ENCODE data around the gene FBXW7.

The FBXW7 gene

DNA sequence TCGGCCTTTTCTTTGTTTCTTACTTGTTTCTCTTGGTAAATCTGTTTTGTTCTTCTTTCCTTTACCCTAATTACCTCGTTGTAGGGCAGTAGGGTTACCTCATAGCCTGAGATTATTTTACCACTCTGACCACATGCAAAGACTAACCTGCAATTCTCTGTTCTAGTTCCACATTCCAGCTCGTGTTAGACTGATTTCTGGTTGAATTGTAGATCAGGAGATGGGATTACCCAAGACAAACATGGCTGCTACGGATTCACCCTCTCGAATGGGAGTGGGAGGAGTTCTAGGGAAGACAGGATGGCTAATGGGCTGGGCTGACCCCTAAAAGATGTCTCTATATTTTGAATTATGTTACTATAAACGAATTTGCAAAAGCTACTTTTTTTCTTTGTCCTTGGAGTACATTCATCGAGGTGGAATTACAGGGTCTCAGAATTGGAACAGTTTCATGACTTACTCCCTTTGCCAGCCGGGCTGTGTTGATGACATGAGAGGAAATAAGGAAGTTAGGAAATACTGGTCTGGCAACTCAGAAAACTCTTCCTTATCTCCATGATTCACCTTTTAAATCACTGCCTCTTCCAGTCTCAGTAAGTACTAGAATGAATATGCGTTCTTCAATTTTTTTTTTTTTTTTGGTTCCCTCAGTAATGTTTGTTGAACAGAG lies 36.7 kb upstream of the FBXW7 start:
- H3K4me3 ChIP-seq (ENCODE audit: low read length in 2 of 2): peak overlapping the region in 1 of 2 donors; percentile 51
- no peaks in the 10 kb centered on the region for H3K27me3 ChIP-seq (ENCODE audit: control insufficient read depth in 2 of 2, insufficient read depth in 2 of 2, low read length in 2 of 2)
- peaks cover 4 to 5% of the 10 kb centered on the region in 2 donors for H3K4me1 ChIP-seq (ENCODE audit: control insufficient read depth in 2 of 2, insufficient read depth in 2 of 2, low read length in 2 of 2)
- no peaks in the 10 kb centered on the region for H3K36me3 ChIP-seq (ENCODE audit: control insufficient read depth in 2 of 2, insufficient read depth in 2 of 2, low read length in 2 of 2)
- H3K9me3 ChIP-seq (ENCODE audit: control insufficient read depth in 2 of 2, low read length in 2 of 2): no peaks in the 10 kb centered on the region
- H3K9ac ChIP-seq (ENCODE audit: low read depth in 1 of 2, low read length in 2 of 2): no peak overlapping the region
- peak overlapping the region in 1 of 2 donors; percentile 46 for H3K27ac ChIP-seq (ENCODE audit: low read depth in 2 of 2, low read length in 2 of 2)

DNA sequence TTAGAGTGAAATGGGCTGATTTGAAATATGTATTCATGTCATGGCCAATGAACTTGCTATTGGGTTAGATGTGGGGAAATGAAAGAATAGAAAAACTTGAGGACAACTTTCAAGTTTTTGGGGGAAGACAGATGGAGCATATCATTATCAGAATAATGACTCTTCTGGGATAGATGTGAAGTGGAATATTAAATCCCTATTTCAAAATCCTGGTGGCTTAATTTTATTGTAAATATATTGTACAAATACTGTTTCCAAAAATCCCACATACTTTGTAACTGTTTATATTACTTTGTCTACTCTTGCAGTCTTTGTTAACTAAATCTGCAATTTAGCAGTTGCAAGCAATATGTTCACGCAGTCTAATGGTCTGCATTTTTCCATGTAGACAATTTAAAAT lies 35.9 kb upstream of the FBXW7 start:
- Histone ChIP-seq H3K27ac (ENCODE audit: low read depth in 2 of 2, low read length in 2 of 2) (no peak overlapping the region), H3K36me3 (ENCODE audit: control insufficient read depth in 2 of 2, insufficient read depth in 2 of 2, low read length in 2 of 2) (no peaks in the 10 kb centered on the region), H3K27me3 (ENCODE audit: control insufficient read depth in 2 of 2, insufficient read depth in 2 of 2, low read length in 2 of 2) (no peaks in the 10 kb centered on the region), H3K4me3 (ENCODE audit: low read length in 2 of 2) (no peak overlapping the region), H3K9me3 (ENCODE audit: control insufficient read depth in 2 of 2, low read length in 2 of 2) (no peaks in the 10 kb centered on the region), H3K4me1 (ENCODE audit: control insufficient read depth in 2 of 2, insufficient read depth in 2 of 2, low read length in 2 of 2) (peaks cover 4 to 5% of the 10 kb centered on the region in 2 donors), H3K9ac (ENCODE audit: low read depth in 1 of 2, low read length in 2 of 2) (no peak overlapping the region)

DNA sequence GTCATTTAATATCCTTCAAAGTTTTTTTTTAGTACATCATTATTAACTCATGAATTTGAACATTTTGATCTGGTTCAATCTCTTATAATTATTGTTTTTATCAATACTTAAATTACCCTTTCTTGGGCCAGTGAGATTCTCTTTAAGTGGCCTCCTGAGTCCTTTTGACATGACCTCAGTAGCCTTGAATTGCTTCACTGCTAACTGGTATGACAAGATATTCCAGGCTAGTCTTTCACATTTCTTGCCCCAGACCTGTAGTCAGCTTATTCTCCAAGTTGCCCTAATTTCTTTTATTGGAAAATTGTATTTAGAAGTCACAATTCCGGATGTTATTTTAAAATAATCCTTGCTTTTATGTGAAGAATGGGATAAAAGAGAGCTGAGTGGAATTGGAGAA lies 35.4 kb upstream of the FBXW7 start:
- H3K4me3 ChIP-seq (ENCODE audit: low read length in 2 of 2): no peak overlapping the region
- H3K4me1 ChIP-seq (ENCODE audit: control insufficient read depth in 2 of 2, insufficient read depth in 2 of 2, low read length in 2 of 2): peaks cover 4 to 5% of the 10 kb centered on the region in 2 donors
- no peak overlapping the region for H3K9ac ChIP-seq (ENCODE audit: low read depth in 1 of 2, low read length in 2 of 2)
- no peaks in the 10 kb centered on the region for H3K27me3 ChIP-seq (ENCODE audit: control insufficient read depth in 2 of 2, insufficient read depth in 2 of 2, low read length in 2 of 2)
- H3K36me3 ChIP-seq (ENCODE audit: control insufficient read depth in 2 of 2, insufficient read depth in 2 of 2, low read length in 2 of 2): no peaks in the 10 kb centered on the region
- no peak overlapping the region for H3K27ac ChIP-seq (ENCODE audit: low read depth in 2 of 2, low read length in 2 of 2)
- no peaks in the 10 kb centered on the region for H3K9me3 ChIP-seq (ENCODE audit: control insufficient read depth in 2 of 2, low read length in 2 of 2)

DNA sequence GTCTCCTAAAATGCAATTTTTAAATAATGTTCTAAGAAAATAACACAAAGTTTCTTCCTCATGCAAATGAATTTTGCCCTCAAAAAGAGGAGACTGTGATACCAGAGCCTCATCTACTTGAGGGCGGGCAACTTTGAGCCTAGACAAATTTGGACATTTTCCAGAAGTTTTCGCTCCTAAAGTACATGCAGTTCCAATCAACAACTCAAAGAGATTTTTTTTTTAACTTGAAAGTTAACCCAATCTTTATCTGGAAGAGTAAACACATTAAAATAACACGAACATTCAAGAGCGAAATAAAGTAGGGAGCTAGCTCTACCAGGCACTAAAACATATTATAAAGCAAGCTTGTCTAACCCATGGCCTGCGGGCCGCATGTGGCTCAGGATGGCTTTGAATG lies 29.4 kb upstream of the FBXW7 start:
- Histone ChIP-seq H3K4me1 (ENCODE audit: control insufficient read depth in 2 of 2, insufficient read depth in 2 of 2, low read length in 2 of 2) (no peaks in the 10 kb centered on the region), H3K4me3 (ENCODE audit: low read length in 2 of 2) (no peak overlapping the region), H3K9me3 (ENCODE audit: control insufficient read depth in 2 of 2, low read length in 2 of 2) (no peaks in the 10 kb centered on the region), H3K9ac (ENCODE audit: low read depth in 1 of 2, low read length in 2 of 2) (no peak overlapping the region), H3K27me3 (ENCODE audit: control insufficient read depth in 2 of 2, insufficient read depth in 2 of 2, low read length in 2 of 2) (no peaks in the 10 kb centered on the region), H3K27ac (ENCODE audit: low read depth in 2 of 2, low read length in 2 of 2) (no peak overlapping the region), H3K36me3 (ENCODE audit: control insufficient read depth in 2 of 2, insufficient read depth in 2 of 2, low read length in 2 of 2) (no peaks in the 10 kb centered on the region)

DNA sequence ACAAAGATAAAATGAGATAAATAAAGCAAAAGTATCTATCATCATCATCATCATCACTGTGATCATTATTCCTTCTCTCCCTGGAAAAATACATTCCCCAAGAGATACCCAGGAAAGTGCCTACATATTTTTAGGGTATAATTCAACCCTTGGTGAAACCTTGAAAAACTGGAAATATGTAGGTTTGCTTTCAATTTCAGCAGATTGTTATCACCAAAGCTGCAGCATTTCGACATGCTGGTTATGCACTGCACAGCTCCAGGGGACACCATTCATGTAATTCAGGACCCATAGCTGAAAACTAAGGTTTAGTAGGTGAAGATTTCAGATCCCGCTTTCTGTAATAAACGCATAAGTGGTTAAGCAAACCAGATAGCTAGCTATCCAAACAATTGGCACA lies 28.4 kb upstream of the FBXW7 start:
- no peaks in the 10 kb centered on the region for H3K36me3 ChIP-seq (ENCODE audit: control insufficient read depth in 2 of 2, insufficient read depth in 2 of 2, low read length in 2 of 2)
- H3K9ac ChIP-seq (ENCODE audit: low read depth in 1 of 2, low read length in 2 of 2): no peak overlapping the region
- no peak overlapping the region for H3K4me3 ChIP-seq (ENCODE audit: low read length in 2 of 2)
- no peaks in the 10 kb centered on the region for H3K27me3 ChIP-seq (ENCODE audit: control insufficient read depth in 2 of 2, insufficient read depth in 2 of 2, low read length in 2 of 2)
- H3K27ac ChIP-seq (ENCODE audit: low read depth in 2 of 2, low read length in 2 of 2): no peak overlapping the region
- H3K9me3 ChIP-seq (ENCODE audit: control insufficient read depth in 2 of 2, low read length in 2 of 2): no peaks in the 10 kb centered on the region
- H3K4me1 ChIP-seq (ENCODE audit: control insufficient read depth in 2 of 2, insufficient read depth in 2 of 2, low read length in 2 of 2): no peaks in the 10 kb centered on the region

DNA sequence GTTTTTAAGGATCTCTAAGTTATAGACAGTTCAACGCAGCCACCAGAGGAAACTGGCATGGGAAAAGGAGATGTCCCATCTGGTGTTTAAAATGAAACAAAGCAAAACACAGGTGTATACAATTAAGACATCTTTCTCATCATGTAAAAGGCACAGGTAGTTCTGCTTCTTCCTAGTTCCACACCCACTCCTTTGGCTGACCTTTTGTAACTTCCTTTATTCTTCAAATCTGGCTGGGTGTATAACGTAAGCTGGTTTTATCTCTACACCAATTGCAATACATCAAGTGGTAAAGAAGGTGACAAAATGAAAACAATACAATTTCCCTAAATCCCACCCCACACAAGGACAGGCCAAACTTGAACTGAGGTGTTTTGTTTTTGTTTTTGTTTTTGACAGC lies 27.3 kb upstream of the FBXW7 start:
- Histone ChIP-seq H3K4me3 (ENCODE audit: low read length in 2 of 2) (no peak overlapping the region), H3K4me1 (ENCODE audit: control insufficient read depth in 2 of 2, insufficient read depth in 2 of 2, low read length in 2 of 2) (no peaks in the 10 kb centered on the region), H3K9ac (ENCODE audit: low read depth in 1 of 2, low read length in 2 of 2) (no peak overlapping the region), H3K9me3 (ENCODE audit: control insufficient read depth in 2 of 2, low read length in 2 of 2) (no peaks in the 10 kb centered on the region), H3K27me3 (ENCODE audit: control insufficient read depth in 2 of 2, insufficient read depth in 2 of 2, low read length in 2 of 2) (no peaks in the 10 kb centered on the region), H3K36me3 (ENCODE audit: control insufficient read depth in 2 of 2, insufficient read depth in 2 of 2, low read length in 2 of 2) (no peaks in the 10 kb centered on the region), H3K27ac (ENCODE audit: low read depth in 2 of 2, low read length in 2 of 2) (no peak overlapping the region)

DNA sequence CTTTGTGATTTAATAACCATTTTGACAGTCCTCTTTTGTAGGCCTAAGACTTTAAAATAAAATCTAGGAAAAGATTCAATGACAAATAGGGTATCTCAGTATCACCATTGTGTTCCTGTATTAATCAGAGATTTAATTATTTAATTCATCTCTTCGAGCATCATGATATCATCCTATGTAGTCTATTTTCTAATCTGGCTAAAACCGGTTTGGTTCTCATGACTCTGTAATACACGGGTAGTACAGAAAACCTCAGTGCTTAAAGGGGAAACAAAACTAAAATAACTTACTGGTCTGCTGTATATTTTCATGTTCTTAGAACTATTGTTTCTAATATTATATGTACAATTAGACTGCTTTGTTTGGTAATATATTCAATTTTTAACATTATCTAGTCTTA lies 23.7 kb upstream of the FBXW7 start:
- Histone ChIP-seq H3K27me3 (ENCODE audit: control insufficient read depth in 2 of 2, insufficient read depth in 2 of 2, low read length in 2 of 2) (no peaks in the 10 kb centered on the region), H3K4me1 (ENCODE audit: control insufficient read depth in 2 of 2, insufficient read depth in 2 of 2, low read length in 2 of 2) (no peaks in the 10 kb centered on the region), H3K9ac (ENCODE audit: low read depth in 1 of 2, low read length in 2 of 2) (no peak overlapping the region), H3K4me3 (ENCODE audit: low read length in 2 of 2) (no peak overlapping the region), H3K9me3 (ENCODE audit: control insufficient read depth in 2 of 2, low read length in 2 of 2) (no peaks in the 10 kb centered on the region), H3K36me3 (ENCODE audit: control insufficient read depth in 2 of 2, insufficient read depth in 2 of 2, low read length in 2 of 2) (no peaks in the 10 kb centered on the region), H3K27ac (ENCODE audit: low read depth in 2 of 2, low read length in 2 of 2) (no peak overlapping the region)

DNA sequence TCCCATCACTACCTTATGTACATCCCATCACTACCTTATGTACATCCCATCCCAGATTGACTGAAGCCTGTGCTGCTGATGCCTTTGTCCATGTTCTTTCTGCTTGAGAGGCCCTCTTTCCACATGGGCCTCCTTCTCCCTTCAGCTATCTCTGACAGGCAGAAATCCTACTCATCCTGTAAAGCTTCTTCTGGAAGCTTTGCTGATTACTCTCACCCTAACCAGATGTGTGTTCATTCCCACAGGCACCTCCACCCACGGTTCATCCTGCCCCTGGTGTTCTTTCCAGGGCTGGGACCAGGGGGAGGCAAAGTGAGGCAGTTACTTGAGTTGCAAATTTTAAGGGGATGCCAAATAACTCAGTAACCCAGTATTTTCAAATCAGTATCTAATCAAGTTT lies 22.5 kb upstream of the FBXW7 start:
- Histone ChIP-seq H3K27me3 (ENCODE audit: control insufficient read depth in 2 of 2, insufficient read depth in 2 of 2, low read length in 2 of 2) (no peaks in the 10 kb centered on the region), H3K9me3 (ENCODE audit: control insufficient read depth in 2 of 2, low read length in 2 of 2) (no peaks in the 10 kb centered on the region), H3K36me3 (ENCODE audit: control insufficient read depth in 2 of 2, insufficient read depth in 2 of 2, low read length in 2 of 2) (no peaks in the 10 kb centered on the region), H3K4me3 (ENCODE audit: low read length in 2 of 2) (no peak overlapping the region), H3K27ac (ENCODE audit: low read depth in 2 of 2, low read length in 2 of 2) (no peak overlapping the region), H3K9ac (ENCODE audit: low read depth in 1 of 2, low read length in 2 of 2) (no peak overlapping the region), H3K4me1 (ENCODE audit: control insufficient read depth in 2 of 2, insufficient read depth in 2 of 2, low read length in 2 of 2) (no peaks in the 10 kb centered on the region)

DNA sequence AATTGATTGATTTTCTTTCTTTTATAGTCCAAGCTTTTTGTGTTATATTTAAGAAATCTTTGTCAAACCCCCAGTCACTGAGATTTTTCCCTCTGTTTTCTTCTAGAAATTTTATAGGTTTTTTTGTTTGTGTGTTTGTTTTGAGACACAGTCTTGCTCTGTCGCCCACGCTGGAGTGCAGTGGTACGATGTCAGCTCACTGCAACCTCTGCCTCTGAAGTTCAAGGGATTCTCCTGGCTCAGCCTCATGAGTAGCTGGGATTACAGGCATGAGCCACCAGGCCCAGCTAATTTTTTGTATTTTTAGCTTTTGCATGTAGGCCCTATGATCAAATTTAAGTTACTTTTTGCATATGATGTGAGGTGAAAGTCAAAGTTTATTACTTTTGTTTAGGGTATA lies 20.9 kb upstream of the FBXW7 start:
- Histone ChIP-seq H3K36me3 (ENCODE audit: control insufficient read depth in 2 of 2, insufficient read depth in 2 of 2, low read length in 2 of 2) (no peaks in the 10 kb centered on the region), H3K27me3 (ENCODE audit: control insufficient read depth in 2 of 2, insufficient read depth in 2 of 2, low read length in 2 of 2) (no peaks in the 10 kb centered on the region), H3K27ac (ENCODE audit: low read depth in 2 of 2, low read length in 2 of 2) (no peak overlapping the region)

DNA sequence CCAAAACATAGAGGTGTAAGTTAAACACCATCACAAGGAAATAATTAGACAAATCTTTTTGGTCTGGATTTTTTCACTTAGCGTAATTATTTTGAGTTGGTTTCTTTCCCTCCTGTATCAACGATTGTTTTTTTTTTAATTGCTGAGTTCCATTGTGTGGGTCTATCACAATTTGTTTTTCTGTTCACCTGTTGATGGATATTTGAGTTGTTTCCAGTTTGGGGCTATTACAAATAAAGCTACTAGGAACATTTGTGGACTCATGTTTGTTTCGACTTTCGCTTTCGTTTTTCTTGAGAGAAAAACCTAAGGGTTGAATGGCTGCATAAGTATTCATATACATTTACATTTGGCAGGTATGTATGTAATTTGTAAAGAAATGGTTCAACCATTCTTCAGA lies 20.4 kb upstream of the FBXW7 start:
- H3K27me3 ChIP-seq (ENCODE audit: control insufficient read depth in 2 of 2, insufficient read depth in 2 of 2, low read length in 2 of 2): no peaks in the 10 kb centered on the region
- H3K4me1 ChIP-seq (ENCODE audit: control insufficient read depth in 2 of 2, insufficient read depth in 2 of 2, low read length in 2 of 2): no peaks in the 10 kb centered on the region
- H3K4me3 ChIP-seq (ENCODE audit: low read length in 2 of 2): no peak overlapping the region
- H3K36me3 ChIP-seq (ENCODE audit: control insufficient read depth in 2 of 2, insufficient read depth in 2 of 2, low read length in 2 of 2): no peaks in the 10 kb centered on the region
- H3K9ac ChIP-seq (ENCODE audit: low read depth in 1 of 2, low read length in 2 of 2): no peak overlapping the region
- no peaks in the 10 kb centered on the region for H3K9me3 ChIP-seq (ENCODE audit: control insufficient read depth in 2 of 2, low read length in 2 of 2)
- no peak overlapping the region for H3K27ac ChIP-seq (ENCODE audit: low read depth in 2 of 2, low read length in 2 of 2)

More for the DNA sequence above, 20.9 kb upstream of the FBXW7 start:
- no peaks in the 10 kb centered on the region for H3K4me1 ChIP-seq (ENCODE audit: control insufficient read depth in 2 of 2, insufficient read depth in 2 of 2, low read length in 2 of 2)
- H3K4me3 ChIP-seq (ENCODE audit: low read length in 2 of 2): no peak overlapping the region
- H3K9me3 ChIP-seq (ENCODE audit: control insufficient read depth in 2 of 2, low read length in 2 of 2): no peaks in the 10 kb centered on the region
- no peak overlapping the region for H3K9ac ChIP-seq (ENCODE audit: low read depth in 1 of 2, low read length in 2 of 2)

DNA sequence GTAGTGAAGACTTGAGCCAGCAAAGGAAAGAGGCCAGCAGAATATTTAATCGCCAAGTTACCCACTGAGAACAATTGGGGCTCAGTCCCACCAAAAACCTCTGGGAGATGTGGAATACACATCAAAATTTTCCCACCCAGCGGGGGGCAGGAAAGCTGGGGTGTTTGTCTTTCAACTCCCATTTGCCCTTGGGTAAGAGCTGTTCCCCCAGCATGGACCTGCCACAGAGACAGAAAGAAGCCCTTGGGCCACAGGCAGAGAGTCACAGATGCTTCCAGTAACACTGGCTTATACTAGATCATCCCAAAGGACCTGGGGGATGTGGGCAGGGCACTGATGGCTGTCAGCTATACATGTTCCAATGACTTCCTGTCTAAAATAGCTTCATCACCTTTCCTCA lies 18.9 kb upstream of the FBXW7 start:
- H3K27me3 ChIP-seq (ENCODE audit: control insufficient read depth in 2 of 2, insufficient read depth in 2 of 2, low read length in 2 of 2): no peaks in the 10 kb centered on the region
- peak overlapping the region in 1 of 2 donors; percentile 62 for H3K27ac ChIP-seq (ENCODE audit: low read depth in 2 of 2, low read length in 2 of 2)
- no peaks in the 10 kb centered on the region for H3K4me1 ChIP-seq (ENCODE audit: control insufficient read depth in 2 of 2, insufficient read depth in 2 of 2, low read length in 2 of 2)
- no peak overlapping the region for H3K9ac ChIP-seq (ENCODE audit: low read depth in 1 of 2, low read length in 2 of 2)
- H3K9me3 ChIP-seq (ENCODE audit: control insufficient read depth in 2 of 2, low read length in 2 of 2): no peaks in the 10 kb centered on the region
- H3K4me3 ChIP-seq (ENCODE audit: low read length in 2 of 2): no peak overlapping the region
- H3K36me3 ChIP-seq (ENCODE audit: control insufficient read depth in 2 of 2, insufficient read depth in 2 of 2, low read length in 2 of 2): no peaks in the 10 kb centered on the region

Data from mucosa of rectum (tissue), 2 donors.